Measurements from ENCODE around the gene RAB40A. TPM values are rescaled to one million over a fixed set of nuclear protein-coding genes. Genes with fewer than 3 reads are reported as not detected.

RAB40A gene
- total RNA-seq, 2 experiments from 2014 or later, result 0.38 to 0.50 TPM

- no TSS peak for BruUV-seq (replicated peaks)
- no peak overlapping the region for H3K4me3 ChIP-seq (ENCODE audit: low read depth, low read length, poor library complexity, severe bottlenecking)
- intact Hi-C loops (cut with micrococcal nuclease; ENCODE audit: unreplicated experiment), result no loop called here
- no peak for DNase-seq (ENCODE audit: low spot score)
- ChIA-PET CTCF (ENCODE audit: unreplicated experiment) (no interaction called here), POLR2A (interaction anchor here (0.6 to 0.8 kb wide), 3 partner anchors 137 to 1101 kb away, joined by 3 to 8 read pairs (median 3); no protein-coding TSS in a partner anchor)
- no peaks in the 10 kb centered on the region for H3K36me3 ChIP-seq (ENCODE audit: insufficient read depth, low read length)
- no peak overlapping the region for H2AFZ ChIP-seq (ENCODE audit: low read length)
- no peaks in the 10 kb centered on the region for H4K20me1 ChIP-seq (ENCODE audit: insufficient read depth, low read length)
- TF ChIP-seq CTCF (conservative IDR thresholded peaks at IDR 0.05; ENCODE audit: low read length), result no peak
- TF ChIP-seq EZH2phosphoT487 (IDR thresholded peaks at IDR 0.05; ENCODE audit: borderline replicate concordance, low read depth, low read length), result no peak
- H3K4me2 ChIP-seq (ENCODE audit: low read length), result no peak overlapping the region
- no peaks in the 10 kb centered on the region for H3K9me3 ChIP-seq (ENCODE audit: low read length)
- no peaks in the 10 kb centered on the region for H3K9me2 ChIP-seq (ENCODE audit: insufficient read depth, low read length)
- H3K4me1 ChIP-seq (ENCODE audit: insufficient read depth, low read length, poor library complexity, severe bottlenecking), result no peaks in the 10 kb centered on the region
- H3K27ac ChIP-seq (ENCODE audit: low read depth, low read length, poor library complexity, severe bottlenecking), result no peak overlapping the region
- no peaks in the 10 kb centered on the region for H3K79me2 ChIP-seq (ENCODE audit: insufficient read depth, low read depth, low read length)
These were observed 35.6 kb downstream of the RAB40A start for GRCh38 chrX:103483720-103484119.

- ChIA-PET CTCF (ENCODE audit: unreplicated experiment) (no interaction called here), POLR2A (no interaction called here)
- Histone ChIP-seq H3K4me3 (ENCODE audit: low read depth, low read length, poor library complexity, severe bottlenecking) (no peak overlapping the region), H3K9me3 (ENCODE audit: low read length) (no peaks in the 10 kb centered on the region), H2AFZ (ENCODE audit: low read length) (no peak overlapping the region), H4K20me1 (ENCODE audit: insufficient read depth, low read length) (no peaks in the 10 kb centered on the region), H3K36me3 (ENCODE audit: insufficient read depth, low read length) (no peaks in the 10 kb centered on the region), H3K9me2 (ENCODE audit: insufficient read depth, low read length) (no peaks in the 10 kb centered on the region), H3K4me1 (ENCODE audit: insufficient read depth, low read length, poor library complexity, severe bottlenecking) (no peaks in the 10 kb centered on the region), H3K27ac (ENCODE audit: low read depth, low read length, poor library complexity, severe bottlenecking) (no peak overlapping the region), H3K4me2 (ENCODE audit: low read length) (no peak overlapping the region), H3K79me2 (ENCODE audit: insufficient read depth, low read depth, low read length) (no peaks in the 10 kb centered on the region)
- intact Hi-C loops (cut with micrococcal nuclease; ENCODE audit: unreplicated experiment), result no loop called here
- BruUV-seq (replicated peaks), result no TSS peak
- TF ChIP-seq CTCF (conservative IDR thresholded peaks at IDR 0.05; ENCODE audit: low read length), result no peak
- no peak for TF ChIP-seq EZH2phosphoT487 (IDR thresholded peaks at IDR 0.05; ENCODE audit: borderline replicate concordance, low read depth, low read length)
- no peak for DNase-seq (ENCODE audit: low spot score)
These were observed 38.8 kb downstream of the RAB40A start for GRCh38 chrX:103480526-103480925.

- no peak for TF ChIP-seq EZH2phosphoT487 (IDR thresholded peaks at IDR 0.05; ENCODE audit: borderline replicate concordance, low read depth, low read length)
- TF ChIP-seq CTCF (conservative IDR thresholded peaks at IDR 0.05; ENCODE audit: low read length), result no peak
- H3K4me3 ChIP-seq (ENCODE audit: low read depth, low read length, poor library complexity, severe bottlenecking), result no peak overlapping the region
- no peaks in the 10 kb centered on the region for H3K36me3 ChIP-seq (ENCODE audit: insufficient read depth, low read length)
- H3K4me1 ChIP-seq (ENCODE audit: insufficient read depth, low read length, poor library complexity, severe bottlenecking), result no peaks in the 10 kb centered on the region
- H3K9me2 ChIP-seq (ENCODE audit: insufficient read depth, low read length), result no peaks in the 10 kb centered on the region
- H4K20me1 ChIP-seq (ENCODE audit: insufficient read depth, low read length), result no peaks in the 10 kb centered on the region
- intact Hi-C loops (cut with micrococcal nuclease; ENCODE audit: unreplicated experiment), result no loop called here
- no peak overlapping the region for H3K4me2 ChIP-seq (ENCODE audit: low read length)
- no peak for DNase-seq (ENCODE audit: low spot score)
- no peaks in the 10 kb centered on the region for H3K9me3 ChIP-seq (ENCODE audit: low read length)
- H3K79me2 ChIP-seq (ENCODE audit: insufficient read depth, low read depth, low read length), result no peaks in the 10 kb centered on the region
- H2AFZ ChIP-seq (ENCODE audit: low read length), result no peak overlapping the region
- POLR2A ChIA-PET, result interaction anchor here (0.7 kb wide), 1 partner anchor 247 kb away, joined by 3 read pairs; no protein-coding TSS in a partner anchor
- CTCF ChIA-PET (ENCODE audit: unreplicated experiment), result no interaction called here
- H3K27ac ChIP-seq (ENCODE audit: low read depth, low read length, poor library complexity, severe bottlenecking), result no peak overlapping the region
- BruUV-seq (replicated peaks), result no TSS peak
These were observed 41.8 kb downstream of the RAB40A start for GRCh38 chrX:103477496-103477895.
